OCI-M2 (cell line): Measurements from ENCODE around the gene RRM2.

Experiments used
- DNase-seq: peaks from one replicate; lab custom pipeline; 2025; ENCODE audit not compliant: unreplicated experiment; lab: John Stamatoyannopoulos, UW

RRM2 gene

GRCh38 chr2:10151462-10151861 lies 28.9 kb downstream of the RRM2 start:
- no peak for DNase-seq

GRCh38 chr2:10157293-10157692 lies 34.8 kb downstream of the RRM2 start:
- no peak for DNase-seq

GRCh38 chr2:10158681-10159080 lies 36.1 kb downstream of the RRM2 start:
- no peak for DNase-seq

GRCh38 chr2:10159086-10159485 lies 36.5 kb downstream of the RRM2 start:
- no peak for DNase-seq

- DNase-seq = no peak
These were observed 37.1 kb downstream of the RRM2 start for GRCh38 chr2:10159581-10160131.

- DNase-seq = no peak
These were observed 37.8 kb downstream of the RRM2 start for GRCh38 chr2:10160203-10160955.

GRCh38 chr2:10161206-10161931 lies 38.8 kb downstream of the RRM2 start:
- no peak for DNase-seq

- no peak for DNase-seq
These were observed 39.5 kb downstream of the RRM2 start for GRCh38 chr2:10161961-10162441.

- DNase-seq = no peak
These were observed 40.3 kb downstream of the RRM2 start for GRCh38 chr2:10162586-10163497.

- DNase-seq = no peak
These were observed 41.3 kb downstream of the RRM2 start for GRCh38 chr2:10163498-10164486.

GRCh38 chr2:10164601-10165000 lies 42.1 kb downstream of the RRM2 start:
- no peak for DNase-seq

- no peak for DNase-seq
These were observed 42.7 kb downstream of the RRM2 start for GRCh38 chr2:10165282-10165681.

- no peak for DNase-seq
These were observed 43.5 kb downstream of the RRM2 start for GRCh38 chr2:10165861-10166675.

- DNase-seq = no peak
These were observed 44.2 kb downstream of the RRM2 start for GRCh38 chr2:10166676-10167292.

GRCh38 chr2:10167316-10167715 lies 44.8 kb downstream of the RRM2 start:
- no peak for DNase-seq

- no peak for DNase-seq
These were observed 45.7 kb downstream of the RRM2 start for GRCh38 chr2:10168221-10168620.

GRCh38 chr2:10169053-10169578 lies 46.6 kb downstream of the RRM2 start:
- DNase-seq = no peak

- DNase-seq = no peak
These were observed 47.0 kb downstream of the RRM2 start for GRCh38 chr2:10169581-10169980.
